Embryonic facial prominence (tissue), 1 donor: ENCODE results near the gene IFI35.
"Not testable (repeated sequence)": the region's sequence is repeated elsewhere in the genome, so short reads cannot be mapped to it uniquely, and the experiment has no call there.

Experiments
- DNase-seq: peaks from one replicate; pipeline ENCODE4 v3.0.0-alpha.2; 2016; ENCODE audit errors: extremely low spot score

Gene IFI35

DNA sequence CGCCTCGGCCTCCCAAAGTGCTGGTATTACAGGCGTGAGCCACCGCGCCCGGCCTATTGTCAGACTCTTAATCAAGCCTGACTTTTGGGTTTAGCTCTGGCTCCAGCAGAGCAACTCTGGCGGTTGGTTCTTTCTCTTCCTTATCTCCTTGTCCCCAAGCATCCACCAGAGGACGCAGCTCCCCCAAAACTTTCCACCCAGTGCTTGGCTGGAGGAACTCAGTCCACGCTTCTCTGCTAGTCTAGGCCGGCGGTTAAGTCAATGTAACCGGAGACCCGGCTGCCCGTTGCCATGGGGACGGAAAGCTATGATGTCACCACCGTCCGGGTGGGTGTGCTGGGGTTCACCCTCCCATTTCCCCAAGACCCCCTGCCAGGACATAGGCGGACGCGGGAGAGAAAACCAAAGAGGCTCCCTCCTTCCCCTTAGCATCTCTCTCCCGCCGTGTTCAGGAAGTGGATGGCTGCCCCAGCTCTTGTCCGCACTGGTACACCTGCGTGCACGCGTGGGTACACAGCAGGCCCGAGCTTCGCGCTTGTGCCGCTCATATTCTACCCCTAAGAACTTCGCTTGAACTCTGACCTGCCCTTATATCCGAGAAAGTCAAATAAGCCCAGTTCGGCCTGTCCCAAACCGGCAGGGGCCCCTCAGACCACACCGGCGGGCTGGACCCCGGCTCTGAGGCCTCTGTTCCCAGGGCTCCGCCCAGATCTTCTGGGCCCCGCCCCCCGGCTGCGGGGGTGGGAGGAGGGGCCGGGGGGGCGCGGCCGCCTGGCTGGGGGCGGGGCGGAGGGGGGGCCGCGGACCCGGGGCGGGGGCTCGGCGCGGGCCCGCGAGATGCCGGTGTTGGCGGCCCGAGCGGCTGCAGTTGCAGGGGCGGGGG is 18.1 kb downstream of the IFI35 start, which contains the start of gene RND2:
Gene RND2 (plus strand): TSS at position 825 of the 883 bp plus-strand sequence. CDS start 117 bp downstream, outside the sequence.
- DNase-seq: peak; percentile 93

DNA sequence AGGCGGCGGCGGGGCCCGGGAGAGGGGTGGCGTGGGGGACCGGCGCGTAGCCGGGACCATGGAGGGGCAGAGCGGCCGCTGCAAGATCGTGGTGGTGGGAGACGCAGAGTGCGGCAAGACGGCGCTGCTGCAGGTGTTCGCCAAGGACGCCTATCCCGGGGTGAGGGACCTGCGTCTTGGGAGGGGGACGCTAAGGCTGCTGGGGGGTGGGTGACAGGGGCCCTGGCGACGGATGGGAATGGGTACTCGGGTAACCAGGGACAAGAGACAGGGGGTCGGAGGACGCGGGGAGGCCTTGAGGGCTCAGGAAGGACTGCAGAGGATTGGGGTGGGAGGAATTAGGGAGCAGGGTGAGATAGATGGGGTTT is 18.7 kb downstream of the IFI35 start:
- DNase-seq: no peak

DNA sequence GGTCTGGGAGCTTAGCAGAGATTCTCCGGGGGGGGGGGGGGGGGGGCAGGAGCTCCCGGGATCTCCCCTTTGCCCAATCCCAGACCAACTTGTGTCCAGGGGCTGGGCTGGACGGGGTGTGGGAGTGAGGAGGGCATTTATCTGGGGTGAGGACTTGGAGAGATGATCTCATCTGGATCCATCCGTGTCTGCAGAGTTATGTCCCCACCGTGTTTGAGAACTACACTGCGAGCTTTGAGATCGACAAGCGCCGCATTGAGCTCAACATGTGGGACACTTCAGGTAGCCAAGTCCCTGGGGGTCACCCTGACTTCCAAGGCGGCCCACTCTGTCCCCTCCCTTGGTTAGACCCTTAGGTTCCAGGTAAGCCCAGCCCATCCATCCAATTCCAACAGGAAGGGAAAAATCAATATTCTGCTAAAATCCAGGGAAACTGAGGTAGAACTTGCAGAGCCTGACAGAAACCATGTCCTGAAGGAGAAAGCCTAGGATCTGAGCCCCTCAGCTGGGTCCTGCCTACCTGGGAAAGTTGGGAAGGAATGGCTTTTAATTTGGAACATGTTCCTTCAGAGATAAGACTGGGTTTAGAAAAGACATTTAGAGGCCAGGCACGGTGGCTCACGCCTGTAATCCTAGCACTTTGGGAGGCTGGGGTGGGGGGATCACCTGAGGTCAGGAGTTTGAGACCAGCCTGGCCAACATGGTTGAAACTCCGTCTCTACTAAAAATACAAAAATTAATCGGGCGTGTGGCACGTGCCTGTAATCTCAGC is 19.4 kb downstream of the IFI35 start:
- DNase-seq: no peak

DNA sequence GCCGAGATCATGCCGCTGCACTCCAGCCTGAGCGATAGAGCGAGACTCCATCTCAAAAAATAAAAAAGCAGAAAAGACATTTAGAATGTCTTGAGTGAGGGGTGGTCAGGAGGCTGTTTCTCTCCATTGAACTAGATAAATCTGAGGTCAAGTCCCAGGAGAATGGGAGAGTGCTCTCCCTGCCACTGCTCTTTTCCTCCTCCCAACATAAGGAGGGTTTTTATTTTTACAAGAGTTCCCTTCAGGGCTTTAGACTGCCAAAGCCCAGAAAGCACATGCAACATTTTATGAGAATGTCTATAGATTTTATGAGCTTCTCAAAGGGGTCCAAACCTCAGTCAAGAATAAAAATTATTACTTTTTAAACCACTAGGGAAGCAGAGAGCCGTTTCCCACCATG is 20.0 kb downstream of the IFI35 start:
- no peak for DNase-seq

DNA sequence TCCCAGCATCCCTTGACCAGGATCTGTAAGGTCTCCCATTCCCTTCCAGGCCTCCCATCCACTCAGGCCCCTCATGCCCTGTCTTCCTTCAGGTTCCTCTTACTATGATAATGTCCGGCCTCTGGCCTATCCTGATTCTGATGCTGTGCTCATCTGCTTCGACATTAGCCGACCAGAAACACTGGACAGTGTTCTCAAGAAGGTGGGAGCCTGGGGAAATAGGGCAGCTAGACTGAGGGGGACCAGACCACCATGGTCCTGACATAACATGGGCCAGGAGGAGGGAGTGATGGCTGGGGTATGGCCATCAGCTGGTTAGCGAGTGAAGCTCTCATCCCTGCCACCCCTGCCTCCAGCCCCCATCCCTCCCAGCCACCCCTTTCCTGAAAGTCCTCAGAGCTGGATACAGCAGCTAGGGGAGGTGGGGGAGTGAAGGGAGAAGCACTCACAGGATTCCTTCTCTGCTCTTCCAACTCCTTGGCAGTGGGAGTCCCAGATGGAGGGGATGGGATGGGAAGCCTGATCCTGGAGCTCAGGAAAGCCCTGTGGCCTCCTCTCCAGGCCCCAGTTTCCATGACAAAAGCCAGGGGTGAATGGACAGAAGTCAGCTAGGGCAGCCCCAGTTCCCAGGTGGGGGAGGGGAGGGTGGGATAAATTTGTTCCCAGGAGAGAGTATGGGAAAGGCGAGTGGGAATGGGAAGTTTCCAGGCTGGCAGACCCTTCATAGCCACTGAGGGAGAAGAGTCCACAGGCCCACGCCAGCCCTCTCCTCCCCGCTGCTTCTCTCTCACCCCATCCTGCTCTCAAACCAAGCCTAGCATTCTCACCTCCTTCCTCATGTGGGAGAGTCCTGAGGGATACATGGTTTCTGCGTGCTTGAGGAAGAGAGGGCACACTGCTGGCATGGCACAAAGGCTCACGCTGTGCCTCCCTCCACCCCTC is 20.8 kb downstream of the IFI35 start:
- DNase-seq: no peak

DNA sequence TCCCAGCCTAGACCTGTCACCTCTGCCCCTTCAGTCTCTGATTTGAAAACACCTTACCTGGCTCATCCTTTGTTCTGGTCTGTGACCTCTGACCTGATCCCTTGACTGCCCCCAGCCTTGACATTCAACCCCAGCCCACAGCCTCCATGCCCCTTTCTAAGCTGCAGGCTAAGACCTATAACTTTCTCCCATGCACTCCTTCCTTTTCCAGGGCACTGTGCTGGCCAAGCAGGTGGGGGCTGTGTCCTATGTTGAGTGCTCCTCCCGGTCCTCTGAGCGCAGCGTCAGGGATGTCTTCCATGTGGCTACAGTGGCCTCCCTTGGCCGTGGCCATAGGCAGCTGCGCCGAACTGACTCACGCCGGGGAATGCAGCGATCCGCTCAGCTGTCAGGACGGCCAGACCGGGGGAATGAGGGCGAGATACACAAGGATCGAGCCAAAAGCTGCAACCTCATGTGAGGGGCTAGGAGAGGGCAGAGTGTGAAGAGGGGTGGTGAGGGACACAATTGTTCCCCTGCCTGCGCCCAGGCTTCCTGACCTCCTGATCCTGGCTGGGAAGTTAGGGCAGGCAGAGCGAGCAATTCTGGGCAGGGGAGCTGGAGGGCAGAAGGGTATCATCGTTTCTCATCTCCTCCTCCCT is 21.8 kb downstream of the IFI35 start:
- no peak for DNase-seq

DNA sequence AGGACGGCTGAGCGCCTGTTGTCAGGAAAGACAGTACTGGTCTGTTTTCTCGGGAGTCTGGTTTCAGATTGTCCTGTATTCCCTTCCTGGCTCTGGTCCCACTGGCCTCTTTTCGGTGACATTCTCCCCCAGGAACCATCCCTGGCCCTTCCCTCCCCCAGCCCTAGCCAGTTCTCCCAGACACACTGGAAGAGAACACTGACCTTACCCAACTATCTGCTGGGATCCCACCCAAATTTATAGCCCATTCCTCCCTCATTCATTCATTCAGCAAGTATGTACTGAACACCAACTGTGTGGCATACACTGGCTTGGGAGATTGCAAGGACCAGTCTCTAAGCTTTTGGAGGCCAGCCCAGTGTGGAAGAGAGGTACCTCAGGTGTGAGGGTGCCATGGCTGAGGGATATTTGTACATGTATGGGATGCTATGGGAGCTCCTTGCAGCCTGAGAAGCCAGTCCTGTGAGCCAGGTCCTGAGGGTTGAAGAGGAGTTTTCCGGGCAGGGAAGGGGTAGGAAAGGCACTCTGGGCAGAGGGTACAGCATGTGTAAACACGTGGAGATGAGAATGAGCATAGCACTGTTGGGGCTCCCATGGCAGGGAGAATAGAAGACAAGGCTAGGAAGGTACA is 23.7 kb downstream of the IFI35 start:
- DNase-seq: no peak

DNA sequence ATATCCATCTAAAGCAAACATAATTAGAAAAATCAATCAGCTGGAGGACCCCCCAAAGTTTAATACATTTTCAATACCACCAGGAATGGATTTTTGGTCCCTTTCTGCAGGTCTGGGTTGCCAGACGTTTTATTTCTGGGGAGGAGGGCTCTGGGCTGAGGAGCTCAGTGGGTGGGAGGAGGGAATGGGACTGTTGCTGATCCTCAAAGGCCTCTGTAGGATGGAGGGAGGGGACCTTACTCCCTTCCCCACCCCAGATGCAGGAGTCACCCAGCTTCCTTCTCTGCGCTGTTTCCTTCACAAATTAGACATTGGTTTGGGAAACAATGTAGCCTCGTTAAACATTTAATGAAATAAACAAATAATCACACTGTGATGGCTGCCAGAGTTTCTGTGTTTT is 25.1 kb downstream of the IFI35 start:
- DNase-seq: no peak

DNA sequence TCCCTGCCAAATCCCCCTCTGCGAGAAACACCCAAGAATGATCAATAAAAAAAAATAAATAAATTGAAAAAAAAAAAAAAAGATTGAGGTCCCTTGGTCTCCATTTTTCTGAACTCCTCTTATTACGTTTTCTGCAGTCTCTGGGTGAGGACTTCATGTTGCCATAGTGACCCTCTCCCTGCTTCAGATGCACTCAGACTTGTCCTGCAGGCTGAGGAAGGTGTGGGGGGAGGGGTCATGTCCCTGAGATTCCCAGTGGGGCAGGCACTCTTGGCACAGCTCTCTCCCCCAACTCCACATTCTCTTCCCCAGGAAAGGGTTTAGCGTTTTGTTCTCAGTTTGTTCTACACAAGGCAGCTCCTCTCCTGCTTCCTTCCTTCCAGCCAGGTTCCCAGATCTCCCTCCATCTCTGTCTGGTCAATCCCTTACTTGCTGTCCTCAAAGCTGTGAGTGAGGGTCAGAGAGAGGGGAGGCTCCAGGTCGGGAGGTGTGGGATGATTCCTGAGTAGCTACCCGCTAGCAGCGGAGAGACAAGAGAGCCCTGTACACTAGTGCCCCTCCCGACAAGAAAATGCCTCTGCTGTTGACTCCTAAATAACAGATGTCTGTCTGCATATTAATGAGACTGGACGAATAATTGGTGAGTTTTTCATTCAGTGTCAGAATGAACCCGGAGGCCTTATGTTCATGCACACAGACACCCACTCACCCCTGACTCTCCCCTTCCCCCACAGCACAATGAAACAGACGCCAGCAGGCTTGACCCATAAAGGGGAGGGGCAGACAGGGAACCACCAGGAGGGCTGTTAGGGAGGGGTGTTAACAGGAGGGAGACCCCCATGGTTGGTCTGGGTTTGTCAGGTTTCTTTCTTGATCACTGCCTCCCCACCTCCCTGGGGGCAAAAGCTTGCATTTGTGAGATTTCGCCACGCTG is 27.6 kb downstream of the IFI35 start:
- DNase-seq: no peak

DNA sequence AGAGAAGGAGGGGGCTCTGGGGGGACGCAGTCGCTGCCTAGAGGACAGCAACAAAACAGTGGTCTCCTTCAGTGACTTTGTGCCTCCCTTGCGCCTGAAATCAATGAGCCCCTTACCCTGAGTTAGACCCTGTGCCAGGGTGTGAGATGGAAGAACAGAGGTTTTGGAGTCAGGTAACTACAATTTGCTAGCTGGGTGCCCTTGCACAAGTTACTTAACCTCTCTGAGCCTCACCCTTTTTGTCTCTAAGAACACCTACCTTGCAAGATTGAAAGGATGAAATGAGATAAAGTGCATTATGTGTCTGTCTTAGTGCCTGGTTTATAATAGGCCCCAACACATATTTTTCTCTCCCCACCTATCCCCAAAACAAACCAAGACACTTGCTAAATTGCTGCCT is 28.3 kb downstream of the IFI35 start:
- DNase-seq: no peak

DNA sequence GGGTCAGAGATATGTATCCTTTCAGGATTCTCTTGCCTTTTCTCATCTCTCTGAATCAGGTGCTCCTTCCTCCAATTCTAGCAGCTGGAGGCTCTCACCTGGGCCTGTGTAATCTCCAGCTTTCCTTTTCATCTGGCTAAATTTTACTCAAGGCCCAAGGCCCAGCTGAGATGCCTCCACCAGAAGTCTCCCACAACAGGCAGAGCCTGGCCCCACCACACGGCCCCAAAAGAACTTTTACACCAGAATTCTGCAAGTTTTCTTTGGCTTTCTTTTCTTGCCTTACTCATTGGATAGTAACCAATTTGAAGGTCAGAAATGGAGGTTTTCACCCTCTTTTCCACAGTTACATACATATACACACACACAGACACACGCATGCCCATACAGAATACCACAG is 33.1 kb downstream of the IFI35 start:
- no peak for DNase-seq

DNA sequence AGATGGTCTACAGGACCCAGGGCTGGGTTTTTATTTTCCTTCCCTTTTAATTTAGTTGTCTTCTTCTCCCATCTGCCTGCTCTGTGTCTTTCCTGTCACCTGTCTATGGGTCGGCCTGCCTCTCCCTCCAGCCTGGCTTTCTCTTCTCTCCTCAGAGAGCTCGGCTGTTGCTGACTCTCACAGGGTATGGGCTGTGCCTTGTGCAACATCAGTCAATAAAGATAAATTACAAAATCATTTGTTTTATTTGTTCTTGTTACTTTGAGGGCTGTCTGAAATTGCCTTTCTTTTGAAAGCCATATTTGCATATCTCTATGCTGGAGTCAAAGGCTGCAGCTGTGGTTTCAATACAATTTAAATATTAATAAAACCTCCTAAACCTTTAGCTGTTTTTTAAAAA is 34.1 kb downstream of the IFI35 start:
- no peak for DNase-seq

DNA sequence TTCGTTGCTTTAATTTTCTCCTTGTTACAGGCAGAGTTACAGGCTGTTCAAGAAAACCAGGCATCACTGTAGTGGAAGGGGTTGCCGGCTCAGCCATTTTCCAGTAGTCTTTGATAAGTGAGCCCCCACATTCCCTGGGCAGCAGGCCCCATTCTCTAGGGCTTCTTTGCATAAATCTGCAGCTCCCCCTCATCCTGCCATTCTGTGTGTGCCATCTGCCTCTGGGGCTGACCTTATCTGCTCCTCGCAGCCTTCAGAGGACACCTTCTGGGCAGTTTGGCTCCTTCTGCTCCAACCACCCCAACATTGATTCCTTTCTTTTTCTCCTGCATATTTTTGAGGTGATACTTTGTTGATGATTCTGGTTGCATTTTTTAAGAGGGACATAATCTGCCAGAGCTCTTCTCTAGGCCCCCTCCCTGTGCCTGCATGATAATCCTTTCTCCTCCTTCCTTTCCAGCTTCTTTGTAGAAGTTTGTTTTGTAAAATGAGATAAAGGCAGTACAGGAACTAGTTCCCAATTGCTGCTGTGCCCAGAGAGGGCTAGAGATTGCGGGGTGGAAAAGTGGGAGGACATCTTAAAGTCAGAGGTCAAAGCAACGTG is 35.5 kb downstream of the IFI35 start:
- no peak for DNase-seq

DNA sequence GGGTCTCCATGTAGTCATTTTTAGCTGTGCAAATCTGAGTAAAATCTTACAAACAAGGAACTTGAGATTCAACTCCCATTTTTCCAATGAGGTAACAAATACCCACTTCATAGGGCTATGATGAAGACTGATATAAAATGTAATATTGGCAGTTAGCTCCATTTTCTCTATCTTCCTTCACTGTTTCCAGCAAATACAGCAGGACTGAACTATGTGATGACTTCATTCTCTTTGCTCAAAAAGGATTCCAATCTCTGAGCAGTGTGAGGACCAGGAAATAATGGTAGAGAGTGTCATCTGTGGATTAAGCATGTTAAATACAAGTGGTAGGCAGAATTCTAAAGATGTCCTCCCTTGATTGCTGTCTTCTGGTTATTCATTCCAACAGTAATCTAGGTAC is 36.7 kb downstream of the IFI35 start:
- no peak for DNase-seq

DNA sequence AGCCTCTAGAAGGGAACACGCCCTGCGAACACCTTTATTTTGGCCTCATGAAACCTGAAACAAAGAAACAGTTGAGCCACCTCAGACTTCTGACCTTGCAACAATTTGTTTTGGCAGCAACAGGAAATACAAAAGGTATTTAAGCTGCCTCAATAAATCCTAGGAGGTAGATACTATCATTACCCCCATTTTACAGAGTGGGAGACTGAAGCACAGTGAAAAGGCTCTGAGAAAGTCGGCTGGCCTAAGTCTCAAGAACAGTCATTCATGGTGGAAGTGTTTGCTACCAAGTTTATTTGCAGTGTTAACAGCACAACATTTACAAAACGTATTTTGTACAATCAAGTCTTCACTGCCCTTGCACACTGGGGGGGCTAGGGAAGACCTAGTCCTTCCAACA is 37.4 kb downstream of the IFI35 start:
- DNase-seq: no peak

DNA sequence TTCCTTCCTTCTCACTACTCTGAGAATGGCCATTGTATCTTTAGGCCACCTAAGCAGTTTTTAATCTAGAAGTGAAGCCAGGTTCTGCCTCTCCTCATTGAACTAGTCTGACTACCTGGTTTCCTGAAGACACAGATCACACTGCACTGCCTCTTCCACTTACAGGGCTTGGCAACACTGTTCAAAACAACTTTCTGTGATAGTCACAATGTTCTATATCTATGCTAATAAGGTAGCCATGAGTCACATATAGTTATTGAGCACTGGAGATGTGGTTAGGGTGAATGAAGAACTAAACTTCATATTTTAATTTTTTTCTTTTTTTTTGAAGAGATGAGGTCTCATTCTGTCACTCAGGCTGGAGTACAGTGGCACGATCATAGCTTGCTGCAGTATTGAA is 45.4 kb downstream of the IFI35 start:
- DNase-seq: no peak

DNA sequence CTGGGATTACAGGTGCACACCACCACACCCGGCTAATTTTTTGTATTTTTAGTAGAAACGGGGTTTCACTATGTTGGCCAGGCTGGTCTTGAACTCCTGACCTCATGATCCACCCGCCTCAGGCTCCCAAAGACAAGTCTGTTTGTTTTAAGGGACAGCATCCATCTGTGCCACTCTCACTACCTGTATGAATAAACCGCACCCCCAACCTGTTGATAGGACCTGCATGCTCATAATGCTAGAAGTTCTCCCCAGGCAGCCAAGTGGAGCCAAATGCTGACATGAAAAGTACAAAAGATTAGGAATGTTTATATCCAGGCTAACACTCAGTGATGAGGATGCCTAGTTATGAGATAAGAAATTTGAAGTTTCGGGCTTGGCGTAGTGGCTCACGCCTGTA is 46.4 kb downstream of the IFI35 start:
- not testable (repeated sequence) for DNase-seq

DNA sequence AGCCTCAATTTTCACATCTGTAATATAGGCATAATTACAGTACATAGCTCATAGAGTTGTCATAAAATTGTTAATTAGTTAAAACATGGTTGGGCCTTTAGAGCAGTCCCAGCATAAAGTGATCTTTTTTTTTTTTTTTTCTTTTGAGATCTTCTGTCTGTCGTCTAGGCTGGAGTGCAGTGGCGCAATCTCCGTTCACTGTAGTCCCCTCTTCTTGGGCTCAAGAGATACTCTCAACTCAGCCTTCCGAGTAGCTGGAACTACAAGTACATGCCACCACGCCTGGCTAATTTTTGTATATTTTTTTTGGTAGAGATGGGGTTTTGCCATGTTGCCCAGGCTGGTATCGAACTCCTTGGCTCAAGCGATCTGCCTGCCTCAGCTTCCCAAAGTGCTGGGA is 49.5 kb downstream of the IFI35 start:
- DNase-seq: no peak

DNA sequence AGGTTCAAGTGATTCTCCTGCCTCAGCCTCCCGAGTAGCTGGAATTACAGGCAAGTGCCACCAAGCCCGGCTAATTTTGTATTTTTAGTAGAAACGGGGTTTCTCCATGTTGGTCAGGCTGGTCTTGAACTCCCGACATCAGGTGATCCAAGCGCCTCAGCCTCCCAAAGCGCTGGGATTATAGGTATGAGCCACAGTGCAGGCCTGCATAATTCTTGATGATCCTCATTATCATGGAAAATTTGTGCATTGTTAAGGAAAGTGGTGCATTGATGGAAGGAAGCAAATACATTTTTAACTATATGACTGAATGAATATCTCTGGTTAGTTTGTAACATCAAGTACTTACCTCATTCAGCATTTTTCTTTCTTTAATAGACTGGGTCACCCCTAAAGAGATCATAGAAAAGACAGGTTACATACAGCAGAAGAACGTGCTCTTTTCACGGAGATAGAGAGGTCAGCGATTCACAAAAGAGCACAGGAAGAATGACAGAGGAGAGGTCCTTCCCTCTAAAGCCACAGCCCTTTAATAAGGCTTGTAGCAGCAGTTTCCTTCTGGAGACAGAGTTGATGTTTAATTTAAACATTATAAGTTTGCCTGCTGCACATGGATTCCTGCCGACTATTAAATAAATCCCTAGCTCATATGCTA is 56.5 kb downstream of the IFI35 start:
- DNase-seq: no peak
